SW480 (cell line): ENCODE data around the gene CFAP107.
A peak's percentile ranks its signal among the peaks of the same experiment; 100 is the strongest.
"Not testable (repeated sequence)": the region's sequence is repeated elsewhere in the genome, so short reads cannot be mapped to it uniquely, and the experiment has no call there.

Experiments
- DNase-seq: peaks from one replicate; pipeline ENCODE4 v3.0.0-alpha.2; 2016; ENCODE audit warnings: low spot score

The CFAP107 gene

GRCh38 chr1:12778907-12779306 is 32.9 kb downstream of the CFAP107 start:
- DNase-seq = no peak

DNA sequence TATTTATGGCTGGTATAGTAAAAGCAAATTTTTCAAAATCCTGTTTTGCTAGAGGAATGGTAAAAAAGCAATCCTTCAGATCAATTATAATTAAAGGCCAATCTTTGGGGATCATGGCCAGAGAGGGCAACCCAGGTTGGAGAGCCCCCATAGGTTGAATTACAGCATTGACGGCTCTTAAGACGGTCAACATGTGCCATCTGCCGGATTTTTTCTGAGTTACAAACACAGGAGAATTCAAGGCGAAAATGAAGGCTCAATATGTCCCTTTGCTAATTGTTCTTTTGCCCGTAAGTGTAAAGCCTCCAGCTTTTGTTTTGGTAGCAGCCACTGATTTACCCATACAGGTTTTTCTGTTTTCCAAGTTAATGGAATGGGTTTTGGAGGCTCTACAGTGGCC is 35.5 kb downstream of the CFAP107 start:
- DNase-seq = not testable (repeated sequence)

DNA sequence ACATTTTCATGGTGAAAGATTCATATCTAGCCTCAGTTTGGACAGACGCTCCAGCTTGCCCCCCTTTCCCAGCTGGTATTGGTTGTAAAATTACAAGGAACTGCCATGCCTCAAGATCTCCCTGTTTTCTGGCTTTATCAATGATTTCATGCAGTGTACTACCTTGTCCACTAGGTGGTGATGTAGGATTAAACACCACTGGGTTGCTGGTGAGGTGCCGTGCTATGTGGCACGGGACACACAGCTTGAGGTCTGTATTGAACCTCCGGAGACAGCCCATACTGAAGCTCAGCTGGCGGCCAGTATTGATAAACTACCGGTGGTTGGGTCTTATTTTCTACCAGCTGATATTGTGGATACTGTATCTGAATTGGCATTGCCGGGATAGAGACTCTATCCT is 37.8 kb downstream of the CFAP107 start:
- peak; percentile 14 for DNase-seq

- not testable (repeated sequence) for DNase-seq
Measured at GRCh38 chr1:12784729-12785128, 38.7 kb downstream of the CFAP107 start.

- not testable (repeated sequence) for DNase-seq
Measured at GRCh38 chr1:12791097-12791496, 45.1 kb downstream of the CFAP107 start, which contains the start of gene PRAMEF1. Gene PRAMEF1 (plus strand): TSS chr1:12791397. CDS start chr1:12793228, 1,831 bp downstream.

DNA sequence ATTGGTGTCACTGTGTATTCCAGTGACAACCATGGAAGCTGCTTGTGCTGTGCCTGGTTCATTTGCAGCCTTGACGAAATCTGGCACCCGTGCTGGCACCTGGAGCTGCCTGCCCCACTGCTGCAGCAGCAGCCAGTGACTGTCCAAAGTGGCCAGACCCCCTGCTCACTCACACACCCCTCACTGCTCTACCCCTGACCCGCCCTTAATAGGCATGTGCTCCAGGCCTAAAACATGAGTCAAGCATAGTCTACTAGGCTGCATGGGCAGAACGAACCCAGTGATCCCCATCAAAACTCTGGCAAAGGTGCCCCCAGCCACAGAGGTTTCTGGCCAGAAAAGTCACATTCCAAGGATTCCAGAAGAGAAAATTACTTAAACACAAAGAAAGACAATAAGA is 52.9 kb downstream of the CFAP107 start:
- no peak for DNase-seq

- DNase-seq = no peak
Measured at GRCh38 chr1:12799730-12800129, 53.7 kb downstream of the CFAP107 start.

DNA sequence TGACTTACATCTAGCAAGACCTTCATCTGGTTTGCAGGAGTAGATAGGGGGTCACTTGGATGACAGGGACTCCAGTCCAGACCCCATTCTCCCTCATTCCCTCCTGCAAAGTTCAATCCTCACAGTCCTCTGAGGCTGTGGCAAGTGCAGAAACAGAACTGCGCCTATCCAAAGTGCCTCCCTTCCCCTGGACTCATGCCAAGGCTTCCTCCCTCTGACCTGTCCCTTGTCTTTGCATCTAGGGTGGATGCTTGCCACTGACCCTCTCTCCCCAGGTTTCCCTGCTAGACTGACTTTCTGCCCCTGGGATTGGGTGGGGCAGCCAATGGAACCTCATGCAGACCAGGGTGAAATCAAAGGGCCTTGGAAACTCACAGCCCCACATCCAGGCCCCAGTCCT is 63.9 kb downstream of the CFAP107 start:
- DNase-seq = no peak

GRCh38 chr1:12810691-12811408 is 64.8 kb downstream of the CFAP107 start:
- DNase-seq = peak; percentile 57

GRCh38 chr1:12811409-12811784 is 65.4 kb downstream of the CFAP107 start:
- DNase-seq = no peak
